ENCODE data around the gene UBXN11.

UBXN11 gene

DNA sequence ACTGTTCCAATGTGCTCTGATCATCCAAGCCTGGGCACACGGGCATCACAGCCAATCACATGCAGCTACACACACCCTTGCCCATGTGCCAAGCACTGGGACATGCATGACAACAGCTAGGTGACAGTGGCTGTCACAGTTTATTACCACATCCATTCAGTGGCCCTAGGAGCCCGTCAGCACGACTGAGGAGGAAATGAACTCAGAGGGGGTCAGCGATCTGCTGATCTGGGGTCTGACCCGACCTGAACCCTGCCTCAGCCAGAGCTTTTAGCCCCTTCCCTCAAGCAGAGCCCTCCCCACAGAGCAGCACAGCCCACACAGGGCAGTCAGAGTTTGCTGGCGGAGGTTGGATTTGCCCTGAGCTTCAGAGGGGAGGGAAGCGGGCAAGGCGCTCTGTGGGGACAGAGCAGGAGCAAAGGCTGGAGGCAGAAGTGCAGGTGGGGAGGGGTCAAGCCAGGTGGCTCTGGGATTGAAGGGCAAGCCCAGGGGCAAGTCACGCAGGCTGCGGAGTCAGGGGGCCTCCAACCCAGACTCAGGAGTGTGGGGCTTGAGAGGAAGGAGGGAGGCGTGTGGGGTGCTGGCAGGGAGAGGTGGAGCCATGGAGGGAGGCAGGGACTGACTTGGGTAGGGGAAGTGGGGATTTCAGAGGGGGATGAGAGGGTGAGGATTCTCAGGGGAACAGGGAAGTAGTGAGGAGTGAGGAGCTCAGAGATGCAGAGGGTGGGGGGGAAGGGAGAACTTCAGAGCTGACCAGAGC, 16.1 kb downstream of the UBXN11 start:
- H3K27ac ChIP-seq (ENCODE audit: low read depth, low read length, severe bottlenecking): no peak overlapping the region
- no peak overlapping the region for H3K4me3 ChIP-seq (ENCODE audit: extremely low read depth, insufficient read depth, low read length, poor library complexity, severe bottlenecking)
- H3K9me3 ChIP-seq (ENCODE audit: control insufficient read depth, low read length): no peaks in the 10 kb centered on the region
- no peaks in the 10 kb centered on the region for H3K36me3 ChIP-seq (ENCODE audit: control insufficient read depth, insufficient read depth, low read length)
- H3K4me1 ChIP-seq (ENCODE audit: control insufficient read depth, insufficient read depth, low read length, poor library complexity, severe bottlenecking): peaks cover 5% of the 10 kb centered on the region
- WGBS, 2 experiments (ENCODE audit: insufficient coverage in 2 of 2): 56 to 65% methylated on average over 8 to 10 of the region's 11 CpGs

DNA sequence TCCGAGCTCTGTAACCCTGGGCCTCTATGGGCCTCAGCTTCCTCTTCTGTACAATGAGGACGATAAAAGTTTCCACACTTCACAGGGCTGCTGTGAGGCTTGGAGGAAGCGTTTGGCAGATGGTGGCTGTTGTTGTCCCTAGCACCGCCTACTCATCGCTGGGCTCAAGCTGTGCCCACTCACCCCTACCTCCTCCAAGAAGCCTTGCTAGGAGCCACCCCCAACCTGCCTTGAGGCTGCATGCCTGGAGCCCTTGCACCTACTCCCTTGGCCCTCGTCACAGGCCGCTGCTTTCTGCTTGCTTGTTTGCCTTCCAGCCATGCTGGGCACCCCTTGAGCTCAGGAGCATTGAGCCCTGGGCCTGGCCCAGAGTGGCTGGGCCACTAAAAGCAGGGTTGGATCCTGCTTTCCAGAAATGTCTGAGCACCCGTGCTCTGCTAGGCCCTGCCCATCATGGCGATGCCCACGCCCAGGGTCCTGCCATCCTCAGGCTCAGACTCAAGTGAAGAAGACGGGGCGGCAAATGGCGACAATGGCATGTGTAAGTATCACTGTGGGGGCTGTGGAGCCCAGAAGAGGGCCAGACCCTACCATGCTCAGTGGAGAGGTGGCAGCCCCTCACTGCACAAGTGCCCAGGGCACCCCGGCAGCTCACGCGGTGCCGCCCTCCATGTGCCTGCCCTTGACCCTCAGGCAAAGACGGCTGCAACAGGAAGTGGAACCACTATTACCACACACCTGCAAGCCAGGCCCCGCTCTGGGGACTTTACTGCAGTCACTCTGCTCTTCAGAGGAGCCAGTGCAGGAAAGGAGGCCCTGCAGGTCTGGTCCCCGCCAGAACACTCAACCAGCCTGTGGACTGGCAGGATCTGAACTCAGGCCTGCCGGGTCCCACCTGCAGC, 17.0 kb downstream of the UBXN11 start:
- Histone ChIP-seq H3K4me1 (ENCODE audit: control insufficient read depth, insufficient read depth, low read length, poor library complexity, severe bottlenecking) (peaks cover 13% of the 10 kb centered on the region), H3K27ac (ENCODE audit: low read depth, low read length, severe bottlenecking) (no peak overlapping the region), H3K9me3 (ENCODE audit: control insufficient read depth, low read length) (no peaks in the 10 kb centered on the region), H3K36me3 (ENCODE audit: control insufficient read depth, insufficient read depth, low read length) (no peaks in the 10 kb centered on the region), H3K4me3 (ENCODE audit: extremely low read depth, insufficient read depth, low read length, poor library complexity, severe bottlenecking) (no peak overlapping the region)
- 91% methylated on average over 20 to 21 of the region's 21 CpGs for WGBS, 2 experiments (ENCODE audit: insufficient coverage in 2 of 2)

- Histone ChIP-seq H3K9me3 (ENCODE audit: control insufficient read depth, low read length) (no peaks in the 10 kb centered on the region), H3K4me1 (ENCODE audit: control insufficient read depth, insufficient read depth, low read length, poor library complexity, severe bottlenecking) (peaks cover 21% of the 10 kb centered on the region), H3K4me3 (ENCODE audit: extremely low read depth, insufficient read depth, low read length, poor library complexity, severe bottlenecking) (no peak overlapping the region), H3K27ac (ENCODE audit: low read depth, low read length, severe bottlenecking) (no peak overlapping the region), H3K36me3 (ENCODE audit: control insufficient read depth, insufficient read depth, low read length) (peaks cover 8% of the 10 kb centered on the region)
- WGBS, 2 experiments (ENCODE audit: insufficient coverage in 2 of 2): 88 to 89% methylated on average over 5 of the region's 5 CpGs
Observed at GRCh38 chr1:26288311-26288941, 18.0 kb downstream of the UBXN11 start.

- whole genome bisulfite sequencing, 2 experiments (ENCODE audit: insufficient coverage in 2 of 2): 93 to 100% methylated on average over 1 to 3 of the region's 5 CpGs
- peaks cover 11% of the 10 kb centered on the region for H3K36me3 ChIP-seq (ENCODE audit: control insufficient read depth, insufficient read depth, low read length)
- H3K4me1 ChIP-seq (ENCODE audit: control insufficient read depth, insufficient read depth, low read length, poor library complexity, severe bottlenecking): peaks cover 22% of the 10 kb centered on the region
- H3K27ac ChIP-seq (ENCODE audit: low read depth, low read length, severe bottlenecking): no peak overlapping the region
- H3K9me3 ChIP-seq (ENCODE audit: control insufficient read depth, low read length): no peaks in the 10 kb centered on the region
- H3K4me3 ChIP-seq (ENCODE audit: extremely low read depth, insufficient read depth, low read length, poor library complexity, severe bottlenecking): no peak overlapping the region
Observed at GRCh38 chr1:26287811-26288210, 18.6 kb downstream of the UBXN11 start.

DNA sequence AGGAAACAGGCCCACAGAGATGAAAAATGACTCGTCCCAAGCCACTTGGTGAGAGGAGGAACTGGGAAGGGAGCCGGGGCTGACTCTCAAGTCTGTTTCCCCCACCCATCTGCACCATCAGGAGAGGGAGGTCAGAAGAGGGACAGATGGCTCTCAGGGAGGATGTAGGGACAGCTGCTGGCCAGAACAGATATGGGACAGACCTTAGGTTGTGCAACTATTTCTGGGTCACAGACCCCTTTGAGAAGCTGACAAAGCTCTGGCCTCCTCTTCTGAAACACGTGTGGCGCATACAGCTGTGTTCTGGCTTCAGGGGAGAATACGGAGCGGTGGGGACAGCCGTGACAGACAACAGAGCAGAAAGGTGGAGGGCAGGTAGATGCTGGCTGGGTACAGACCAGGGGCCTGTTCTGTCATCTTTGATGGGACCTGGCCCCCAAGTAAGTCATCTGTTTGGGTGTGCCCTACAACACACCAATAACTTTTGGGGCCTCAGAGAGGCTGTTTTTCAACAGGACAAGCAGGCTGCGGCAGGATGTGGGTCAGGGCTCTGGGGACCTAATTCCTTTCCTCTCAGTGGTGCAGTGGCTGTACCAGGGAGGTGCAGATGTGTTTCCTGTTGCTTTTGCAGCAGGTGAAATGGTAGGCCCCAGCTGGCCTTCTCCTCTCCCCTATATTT, 19.3 kb downstream of the UBXN11 start:
- H3K4me1 ChIP-seq (ENCODE audit: control insufficient read depth, insufficient read depth, low read length, poor library complexity, severe bottlenecking): peaks cover 28% of the 10 kb centered on the region
- 94 to 95% methylated on average over 5 to 6 of the region's 8 CpGs for WGBS, 2 experiments (ENCODE audit: insufficient coverage in 2 of 2)
- H3K4me3 ChIP-seq (ENCODE audit: extremely low read depth, insufficient read depth, low read length, poor library complexity, severe bottlenecking): no peak overlapping the region
- peaks cover 18% of the 10 kb centered on the region for H3K36me3 ChIP-seq (ENCODE audit: control insufficient read depth, insufficient read depth, low read length)
- H3K27ac ChIP-seq (ENCODE audit: low read depth, low read length, severe bottlenecking): no peak overlapping the region
- no peaks in the 10 kb centered on the region for H3K9me3 ChIP-seq (ENCODE audit: control insufficient read depth, low read length)

GRCh38 chr1:26286064-26286416, 20.4 kb downstream of the UBXN11 start:
- Histone ChIP-seq H3K9me3 (ENCODE audit: control insufficient read depth, low read length) (no peaks in the 10 kb centered on the region), H3K4me1 (ENCODE audit: control insufficient read depth, insufficient read depth, low read length, poor library complexity, severe bottlenecking) (peaks cover 40% of the 10 kb centered on the region), H3K4me3 (ENCODE audit: extremely low read depth, insufficient read depth, low read length, poor library complexity, severe bottlenecking) (no peak overlapping the region), H3K27ac (ENCODE audit: low read depth, low read length, severe bottlenecking) (no peak overlapping the region), H3K36me3 (ENCODE audit: control insufficient read depth, insufficient read depth, low read length) (peaks cover 27% of the 10 kb centered on the region)
- 75 to 78% methylated on average over 1 of the region's 2 CpGs for WGBS, 2 experiments (ENCODE audit: insufficient coverage in 2 of 2)

- no peak overlapping the region for H3K27ac ChIP-seq (ENCODE audit: low read depth, low read length, severe bottlenecking)
- no peaks in the 10 kb centered on the region for H3K9me3 ChIP-seq (ENCODE audit: control insufficient read depth, low read length)
- WGBS, 2 experiments (ENCODE audit: insufficient coverage in 2 of 2): 74 to 88% methylated on average over 5 to 16 of the region's 19 CpGs
- peaks cover 31% of the 10 kb centered on the region for H3K36me3 ChIP-seq (ENCODE audit: control insufficient read depth, insufficient read depth, low read length)
- H3K4me1 ChIP-seq (ENCODE audit: control insufficient read depth, insufficient read depth, low read length, poor library complexity, severe bottlenecking): peaks cover 45% of the 10 kb centered on the region
- no peak overlapping the region for H3K4me3 ChIP-seq (ENCODE audit: extremely low read depth, insufficient read depth, low read length, poor library complexity, severe bottlenecking)
Observed at GRCh38 chr1:26285366-26286063, 20.9 kb downstream of the UBXN11 start.

- no peaks in the 10 kb centered on the region for H3K9me3 ChIP-seq (ENCODE audit: control insufficient read depth, low read length)
- WGBS, 2 experiments (ENCODE audit: insufficient coverage in 2 of 2): 40 to 52% methylated on average over 14 to 20 of the region's 22 CpGs
- H3K4me1 ChIP-seq (ENCODE audit: control insufficient read depth, insufficient read depth, low read length, poor library complexity, severe bottlenecking): peaks cover 40% of the 10 kb centered on the region
- peak overlapping the region; percentile 76 for H3K27ac ChIP-seq (ENCODE audit: low read depth, low read length, severe bottlenecking)
- no peak overlapping the region for H3K4me3 ChIP-seq (ENCODE audit: extremely low read depth, insufficient read depth, low read length, poor library complexity, severe bottlenecking)
- H3K36me3 ChIP-seq (ENCODE audit: control insufficient read depth, insufficient read depth, low read length): peaks cover 31% of the 10 kb centered on the region
Observed at GRCh38 chr1:26284597-26285347, 21.7 kb downstream of the UBXN11 start.

DNA sequence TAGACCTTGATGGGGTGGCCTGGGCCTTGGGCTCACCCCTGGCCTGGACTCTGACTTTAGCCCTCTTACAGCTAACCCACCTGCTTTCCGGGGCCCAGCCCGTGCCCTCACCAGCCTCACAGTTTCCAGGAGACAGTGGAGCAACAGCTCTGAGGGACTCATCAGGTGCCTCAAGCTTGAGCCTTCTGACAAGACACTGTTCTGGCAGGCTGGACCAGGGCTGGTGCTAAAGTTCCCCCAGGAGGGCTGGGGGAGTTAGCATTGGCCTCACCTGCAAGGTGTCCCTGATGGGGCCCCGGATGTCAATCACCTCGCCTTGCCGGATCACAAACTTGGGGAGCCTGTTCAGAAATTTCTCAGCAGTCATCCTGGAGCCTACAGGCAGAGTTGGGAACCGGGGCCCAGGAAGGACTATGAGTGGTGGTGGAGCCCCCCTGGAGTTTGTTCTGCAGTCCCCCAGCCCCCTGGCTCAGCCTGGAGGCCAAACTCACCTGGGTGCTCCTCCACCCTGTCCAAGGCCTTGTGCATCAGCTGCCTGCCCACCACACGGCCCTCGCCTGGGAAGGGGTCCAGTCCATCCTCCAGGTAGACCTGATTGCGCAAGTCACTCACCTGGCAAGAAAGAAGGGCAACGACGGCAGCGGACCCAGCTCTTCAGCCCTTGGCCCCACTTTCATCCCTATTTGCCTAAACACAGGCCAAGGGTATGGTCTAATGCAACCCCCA, 22.4 kb downstream of the UBXN11 start:
- WGBS, 2 experiments (ENCODE audit: insufficient coverage in 2 of 2): 94 to 96% methylated on average over 9 to 11 of the region's 12 CpGs
- peak overlapping the region; percentile 76 for H3K27ac ChIP-seq (ENCODE audit: low read depth, low read length, severe bottlenecking)
- peaks cover 33% of the 10 kb centered on the region for H3K36me3 ChIP-seq (ENCODE audit: control insufficient read depth, insufficient read depth, low read length)
- no peak overlapping the region for H3K4me3 ChIP-seq (ENCODE audit: extremely low read depth, insufficient read depth, low read length, poor library complexity, severe bottlenecking)
- H3K4me1 ChIP-seq (ENCODE audit: control insufficient read depth, insufficient read depth, low read length, poor library complexity, severe bottlenecking): peaks cover 45% of the 10 kb centered on the region
- H3K9me3 ChIP-seq (ENCODE audit: control insufficient read depth, low read length): no peaks in the 10 kb centered on the region

All from mesodermal cell (in vitro differentiated cells).